NOMO-1 (cell line): ENCODE measurements around the gene NOXA1.
A peak's percentile ranks its signal among the peaks of the same experiment; 100 is the strongest.
"Not testable (repeated sequence)": the region's sequence is repeated elsewhere in the genome, so short reads cannot be mapped to it uniquely, and the experiment has no call there.

Experiments
- DNase-seq, 2 experiments: peaks; one replicate each; lab custom pipeline; 2025; ENCODE audit not compliant: unreplicated experiment in 2 of 2; lab: John Stamatoyannopoulos, UW

Gene NOXA1

GRCh38 chr9:137462986-137463930 lies 40.1 kb downstream of the NOXA1 start:
- DNase-seq = no peak

GRCh38 chr9:137463931-137464290 lies 40.7 kb downstream of the NOXA1 start:
- DNase-seq = no peak

GRCh38 chr9:137464291-137464999 lies 41.3 kb downstream of the NOXA1 start:
- no peak for DNase-seq

GRCh38 chr9:137465000-137465719 lies 42.0 kb downstream of the NOXA1 start:
- DNase-seq = no peak

- DNase-seq = no peak
These were observed 42.7 kb downstream of the NOXA1 start for GRCh38 chr9:137465720-137466388.

GRCh38 chr9:137466389-137467085 lies 43.3 kb downstream of the NOXA1 start:
- not testable (repeated sequence) for DNase-seq

GRCh38 chr9:137467161-137467581 lies 44.0 kb downstream of the NOXA1 start:
- DNase-seq = no peak

- DNase-seq = no peak
These were observed 44.7 kb downstream of the NOXA1 start for GRCh38 chr9:137467896-137468295.

- peak in 1 of 2 experiments; percentile 47 for DNase-seq
These were observed 47.6 kb downstream of the NOXA1 start for GRCh38 chr9:137470785-137471184.

- no peak for DNase-seq
These were observed 51.1 kb downstream of the NOXA1 start for GRCh38 chr9:137474271-137474670.

GRCh38 chr9:137475666-137476065 lies 52.5 kb downstream of the NOXA1 start:
- DNase-seq = no peak

- DNase-seq = no peak
These were observed 53.7 kb downstream of the NOXA1 start for GRCh38 chr9:137476856-137477255.

- no peak for DNase-seq
These were observed 54.8 kb downstream of the NOXA1 start for GRCh38 chr9:137477778-137478612.

GRCh38 chr9:137478613-137478961 lies 55.4 kb downstream of the NOXA1 start:
- no peak for DNase-seq

GRCh38 chr9:137478962-137479861 lies 56.0 kb downstream of the NOXA1 start:
- DNase-seq = no peak

- no peak for DNase-seq
These were observed 56.9 kb downstream of the NOXA1 start for GRCh38 chr9:137479892-137480685.
